ENCODE data around the gene SNX4. TPM values are rescaled to one million over a fixed set of nuclear protein-coding genes. Genes with fewer than 3 reads are reported as not detected.

The SNX4 gene
- total RNA-seq, 4 donors from 2014 or later = 22.9 to 47.3 (median 32.6) TPM

DNA sequence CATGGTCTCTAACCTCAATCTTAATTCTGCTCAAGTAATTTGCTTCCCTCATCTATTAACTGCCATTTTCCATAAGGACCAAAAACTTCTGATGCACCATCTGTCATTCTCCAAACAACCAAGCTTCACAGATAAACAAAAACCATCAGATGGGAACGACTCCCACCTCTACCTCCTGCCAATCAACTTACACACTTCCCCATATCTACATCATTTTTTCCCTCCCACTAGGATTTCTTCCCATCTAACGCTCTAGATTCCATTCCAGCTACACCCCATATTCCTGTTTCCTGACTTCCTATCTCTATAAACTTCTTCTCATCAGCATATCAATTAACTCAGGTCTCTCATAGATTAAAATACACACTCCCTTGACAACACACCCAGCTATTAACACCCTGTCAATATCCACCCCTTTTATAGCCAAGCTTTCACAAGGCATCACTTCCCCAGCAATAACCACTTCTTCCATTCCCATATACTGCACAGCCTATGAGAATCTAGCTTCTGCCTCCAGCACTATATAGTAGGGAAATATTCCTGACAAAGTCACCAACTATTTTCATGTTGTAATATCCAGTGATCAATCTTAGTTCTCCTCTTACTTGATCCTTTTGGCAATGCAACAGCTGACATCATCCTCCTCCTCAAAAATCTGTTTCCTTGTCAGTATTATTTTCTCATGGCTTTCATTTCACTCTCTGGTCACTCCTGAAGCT, 39.2 kb downstream of the SNX4 start:
- WGBS = 63% methylated on average over 2 of the region's 2 CpGs

DNA sequence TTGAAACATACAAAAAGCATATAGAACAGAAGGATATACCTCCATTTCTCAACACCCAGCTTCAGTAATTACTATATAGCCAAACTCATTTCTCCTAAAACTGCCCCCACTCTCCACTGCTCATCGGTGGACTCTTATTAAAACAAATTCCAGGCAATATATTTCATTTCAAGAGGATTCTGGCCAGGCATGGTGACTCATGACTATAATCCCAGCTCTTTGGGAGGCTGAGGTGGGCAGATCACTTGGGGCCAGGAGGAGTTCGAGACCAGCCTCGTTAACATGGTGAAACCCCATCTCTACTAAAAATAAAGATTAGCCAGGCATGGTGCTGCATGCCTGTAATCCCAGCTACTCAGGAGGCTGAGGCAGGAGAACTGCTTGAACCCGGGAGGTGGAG, 40.9 kb downstream of the SNX4 start:
- Histone ChIP-seq H3K9me3 (no peaks in the 10 kb centered on the region), H3K4me3 (no peak overlapping the region), H3K27ac (replicated peaks in 1 of 4) (no peak overlapping the region), H3K27me3 (no peaks in the 10 kb centered on the region), H3K4me1 (peaks cover 0 to 11% (median 4%) of the 10 kb centered on the region in 4 donors), H3K36me3 (peaks cover 5 to 72% (median 46%) of the 10 kb centered on the region in 4 donors)
- no peak for DNase-seq (ENCODE audit: extremely low spot score)
- 98% methylated on average over 3 of the region's 4 CpGs for WGBS
- intact Hi-C loops (cut with DNase I) = no loop called here
- no peak for TF ChIP-seq EP300 (IDR thresholded peaks at IDR 0.05)
- no peak for TF ChIP-seq POLR2AphosphoS5 (IDR thresholded peaks at IDR 0.05)
- TF ChIP-seq, protein P1, sequence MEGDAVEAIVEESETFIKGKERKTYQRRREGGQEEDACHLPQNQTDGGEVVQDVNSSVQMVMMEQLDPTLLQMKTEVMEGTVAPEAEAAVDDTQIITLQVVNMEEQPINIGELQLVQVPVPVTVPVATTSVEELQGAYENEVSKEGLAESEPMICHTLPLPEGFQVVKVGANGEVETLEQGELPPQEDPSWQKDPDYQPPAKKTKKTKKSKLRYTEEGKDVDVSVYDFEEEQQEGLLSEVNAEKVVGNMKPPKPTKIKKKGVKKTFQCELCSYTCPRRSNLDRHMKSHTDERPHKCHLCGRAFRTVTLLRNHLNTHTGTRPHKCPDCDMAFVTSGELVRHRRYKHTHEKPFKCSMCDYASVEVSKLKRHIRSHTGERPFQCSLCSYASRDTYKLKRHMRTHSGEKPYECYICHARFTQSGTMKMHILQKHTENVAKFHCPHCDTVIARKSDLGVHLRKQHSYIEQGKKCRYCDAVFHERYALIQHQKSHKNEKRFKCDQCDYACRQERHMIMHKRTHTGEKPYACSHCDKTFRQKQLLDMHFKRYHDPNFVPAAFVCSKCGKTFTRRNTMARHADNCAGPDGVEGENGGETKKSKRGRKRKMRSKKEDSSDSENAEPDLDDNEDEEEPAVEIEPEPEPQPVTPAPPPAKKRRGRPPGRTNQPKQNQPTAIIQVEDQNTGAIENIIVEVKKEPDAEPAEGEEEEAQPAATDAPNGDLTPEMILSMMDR (IDR thresholded peaks at IDR 0.05) = no peak
- no peak for TF ChIP-seq POLR2A (IDR thresholded peaks at IDR 0.05; ENCODE audit: low read depth)

More for the DNA sequence above, 39.2 kb downstream of the SNX4 start:
- no peaks in the 10 kb centered on the region for H3K27me3 ChIP-seq
- TF ChIP-seq POLR2AphosphoS5 (IDR thresholded peaks at IDR 0.05) (no peak), EP300 (IDR thresholded peaks at IDR 0.05) (no peak), POLR2A (IDR thresholded peaks at IDR 0.05; ENCODE audit: low read depth) (no peak)
- TF ChIP-seq, protein P1 (IDR thresholded peaks at IDR 0.05) = no peak
- no peak overlapping the region for H3K4me3 ChIP-seq
- no peak for DNase-seq (ENCODE audit: extremely low spot score)
- intact Hi-C loops (cut with DNase I) = no loop called here
- peaks cover 0 to 11% (median 4%) of the 10 kb centered on the region in 4 donors for H3K4me1 ChIP-seq
- no peak overlapping the region for H3K27ac ChIP-seq (replicated peaks in 1 of 4)
- peaks cover 5 to 74% (median 39%) of the 10 kb centered on the region in 4 donors for H3K36me3 ChIP-seq
- no peaks in the 10 kb centered on the region for H3K9me3 ChIP-seq

DNA sequence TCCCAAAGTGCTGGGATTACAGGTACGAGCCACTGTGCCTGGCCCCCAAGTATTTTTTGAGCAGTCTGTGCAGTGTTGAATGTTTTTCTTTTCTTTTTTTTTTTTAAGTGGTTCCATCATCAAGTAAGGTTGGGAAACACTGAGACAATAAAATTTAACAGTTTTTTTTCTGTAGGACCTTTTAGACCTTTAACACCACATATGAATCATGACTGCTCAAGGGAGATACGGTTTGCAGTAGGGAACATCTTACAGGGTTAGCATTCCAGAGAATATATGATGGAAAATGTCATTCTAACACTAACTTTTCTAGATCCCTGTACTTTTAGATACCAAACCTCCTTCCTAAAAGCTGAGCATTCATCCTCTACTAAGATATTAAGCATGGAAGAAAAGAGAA, 41.7 kb downstream of the SNX4 start:
- H3K9me3 ChIP-seq = no peaks in the 10 kb centered on the region
- H3K27ac ChIP-seq (replicated peaks in 1 of 4) = no peak overlapping the region
- 86% methylated on average over 2 of the region's 2 CpGs for WGBS
- no peaks in the 10 kb centered on the region for H3K27me3 ChIP-seq
- peaks cover 0 to 3% (median 1%) of the 10 kb centered on the region in 4 donors for H3K4me1 ChIP-seq
- intact Hi-C loops (cut with DNase I) = no loop called here
- DNase-seq (ENCODE audit: extremely low spot score) = no peak
- H3K4me3 ChIP-seq = no peak overlapping the region
- peaks cover 5 to 80% (median 52%) of the 10 kb centered on the region in 4 donors for H3K36me3 ChIP-seq
- TF ChIP-seq EP300 (IDR thresholded peaks at IDR 0.05) (no peak), POLR2AphosphoS5 (IDR thresholded peaks at IDR 0.05) (no peak), POLR2A (IDR thresholded peaks at IDR 0.05; ENCODE audit: low read depth) (no peak)
- TF ChIP-seq, protein P1 (IDR thresholded peaks at IDR 0.05) = no peak

DNA sequence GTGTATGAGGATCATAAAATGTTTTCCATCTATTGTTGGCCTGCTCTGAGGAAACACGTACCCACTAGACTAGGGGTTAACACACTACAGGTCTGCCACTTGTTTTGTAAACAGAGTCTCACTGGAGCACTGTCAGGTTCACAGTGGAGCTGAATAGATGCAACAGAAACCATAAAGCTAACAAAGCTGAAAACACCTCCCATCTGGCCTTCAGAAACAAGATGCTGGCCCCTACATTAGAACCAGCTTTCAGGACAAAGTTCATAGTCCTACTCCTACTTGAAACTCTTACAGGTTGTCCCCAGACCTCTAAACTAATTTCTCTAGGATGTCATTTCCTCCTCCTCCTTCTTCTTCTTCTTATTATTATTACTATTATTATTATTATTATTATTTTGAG, 42.3 kb downstream of the SNX4 start:
- H3K27ac ChIP-seq (replicated peaks in 1 of 4) = no peak overlapping the region
- no peaks in the 10 kb centered on the region for H3K27me3 ChIP-seq
- H3K36me3 ChIP-seq = peaks cover 5 to 84% (median 55%) of the 10 kb centered on the region in 4 donors
- no peaks in the 10 kb centered on the region for H3K9me3 ChIP-seq
- DNase-seq (ENCODE audit: extremely low spot score) = no peak
- H3K4me1 ChIP-seq = no peaks in the 10 kb centered on the region
- H3K4me3 ChIP-seq = no peak overlapping the region
- TF ChIP-seq EP300 (IDR thresholded peaks at IDR 0.05) (no peak), POLR2A (IDR thresholded peaks at IDR 0.05; ENCODE audit: low read depth) (no peak), POLR2AphosphoS5 (IDR thresholded peaks at IDR 0.05) (no peak)
- TF ChIP-seq, protein P1 (IDR thresholded peaks at IDR 0.05) = no peak
- intact Hi-C loops (cut with DNase I) = no loop called here
- WGBS = 94% methylated on average over 1 of the region's 1 CpG

Measured in esophagus muscularis mucosa (tissue), 4 donors.